ENCODE data around the gene SPRY4.

The SPRY4 gene

GRCh38 chr5:142313682-142314081, 11.1 kb downstream of the SPRY4 start:
- Histone ChIP-seq H3K27me3 (ENCODE audit: control insufficient read depth in 3 of 3, insufficient read depth in 3 of 3, low read depth in 1 of 3, low read length in 3 of 3) (no peaks in the 10 kb centered on the region), H3K4me2 (ENCODE audit: insufficient read depth, low read length, poor library complexity, severe bottlenecking) (no peak overlapping the region), H3K4me3 (ENCODE audit: low read length in 2 of 2) (no peak overlapping the region), H4K91ac (ENCODE audit: low read depth, low read length, poor library complexity) (no peak overlapping the region), H3K9me3 (replicated peaks in 1 of 2; ENCODE audit: control insufficient read depth in 2 of 2, insufficient read depth in 1 of 2, low read depth in 1 of 2, low read length in 2 of 2) (no peaks in the 10 kb centered on the region), H2BK5ac (ENCODE audit: low read length) (no peak overlapping the region), H2AFZ (ENCODE audit: low read length) (no peak overlapping the region), H3K36me3 (replicated peaks in 1 of 2; ENCODE audit: control insufficient read depth in 2 of 2, insufficient read depth in 2 of 2, low read length in 2 of 2) (peaks cover 13 to 96% of the 10 kb centered on the region in 2 donors), H2AK5ac (ENCODE audit: low read depth, low read length) (no peak overlapping the region), H3K79me1 (ENCODE audit: low read depth, low read length) (peaks cover 15% of the 10 kb centered on the region), H2BK12ac (ENCODE audit: low read length) (no peak overlapping the region), H3K4me1 (ENCODE audit: control insufficient read depth in 2 of 2, insufficient read depth in 1 of 2, low read depth in 1 of 2, low read length in 2 of 2) (peaks cover 22 to 29% of the 10 kb centered on the region in 2 donors), H3K18ac (ENCODE audit: low read length) (no peak overlapping the region), H3K23ac (ENCODE audit: low read depth, low read length, poor library complexity) (no peak overlapping the region), H2BK15ac (ENCODE audit: low read length) (no peak overlapping the region), H3K4ac (ENCODE audit: low read length) (no peak overlapping the region), H3K9ac (ENCODE audit: low read depth, low read length, poor library complexity) (no peak overlapping the region), H2BK120ac (ENCODE audit: low read depth, low read length) (no peak overlapping the region), H4K8ac (ENCODE audit: low read depth, low read length) (no peak overlapping the region), H3K14ac (ENCODE audit: low read length) (no peak overlapping the region), H3K27ac (replicated peaks; ENCODE audit: low read length) (no peak overlapping the region)
- WGBS, 2 donors (ENCODE audit: extremely low coverage in 2 of 2, insufficient read length in 2 of 2, insufficient replicate concordance in 1 of 2) = no CpG with 5 or more reads among the region's 4 CpGs
- no peak for DNase-seq (ENCODE audit: low spot score)

DNA sequence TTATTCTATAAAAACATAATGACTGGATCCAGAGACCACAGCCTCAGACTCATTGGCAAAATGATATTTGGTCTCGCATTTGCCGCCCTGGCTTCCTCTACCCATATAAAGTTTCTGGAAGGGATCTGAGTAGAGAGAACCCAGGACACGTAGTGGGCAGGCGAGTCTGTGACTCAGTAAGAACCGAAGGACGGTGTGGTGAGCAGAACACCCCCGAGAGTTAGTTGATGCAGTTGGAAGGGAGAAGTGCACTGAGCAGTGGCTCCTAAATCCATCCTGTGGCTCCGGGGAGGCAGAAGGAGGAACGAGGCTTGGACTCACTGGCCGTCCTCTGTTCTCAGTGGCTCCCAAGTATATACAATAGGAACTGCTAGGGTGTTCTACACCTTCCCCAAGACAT, 11.5 kb downstream of the SPRY4 start:
- peaks cover 13 to 96% of the 10 kb centered on the region in 2 donors for H3K36me3 ChIP-seq (replicated peaks in 1 of 2; ENCODE audit: control insufficient read depth in 2 of 2, insufficient read depth in 2 of 2, low read length in 2 of 2)
- H3K27ac ChIP-seq (replicated peaks; ENCODE audit: low read length) = no peak overlapping the region
- no peak overlapping the region for H4K8ac ChIP-seq (ENCODE audit: low read depth, low read length)
- no peak overlapping the region for H3K4ac ChIP-seq (ENCODE audit: low read length)
- H2AK5ac ChIP-seq (ENCODE audit: low read depth, low read length) = no peak overlapping the region
- no peaks in the 10 kb centered on the region for H3K9me3 ChIP-seq (replicated peaks in 1 of 2; ENCODE audit: control insufficient read depth in 2 of 2, insufficient read depth in 1 of 2, low read depth in 1 of 2, low read length in 2 of 2)
- H3K4me1 ChIP-seq (ENCODE audit: control insufficient read depth in 2 of 2, insufficient read depth in 1 of 2, low read depth in 1 of 2, low read length in 2 of 2) = peaks cover 22 to 29% of the 10 kb centered on the region in 2 donors
- H2AFZ ChIP-seq (ENCODE audit: low read length) = no peak overlapping the region
- H2BK5ac ChIP-seq (ENCODE audit: low read length) = no peak overlapping the region
- WGBS, 2 donors (ENCODE audit: extremely low coverage in 2 of 2, insufficient read length in 2 of 2, insufficient replicate concordance in 1 of 2) = no CpG with 5 or more reads among the region's 10 CpGs
- no peak overlapping the region for H3K4me3 ChIP-seq (ENCODE audit: low read length in 2 of 2)
- H3K23ac ChIP-seq (ENCODE audit: low read depth, low read length, poor library complexity) = no peak overlapping the region
- no peak overlapping the region for H3K14ac ChIP-seq (ENCODE audit: low read length)
- DNase-seq (ENCODE audit: low spot score) = no peak
- H3K18ac ChIP-seq (ENCODE audit: low read length) = no peak overlapping the region
- no peak overlapping the region for H3K4me2 ChIP-seq (ENCODE audit: insufficient read depth, low read length, poor library complexity, severe bottlenecking)
- no peak overlapping the region for H2BK15ac ChIP-seq (ENCODE audit: low read length)
- no peak overlapping the region for H3K9ac ChIP-seq (ENCODE audit: low read depth, low read length, poor library complexity)
- H2BK12ac ChIP-seq (ENCODE audit: low read length) = no peak overlapping the region
- peaks cover 15% of the 10 kb centered on the region for H3K79me1 ChIP-seq (ENCODE audit: low read depth, low read length)
- H3K27me3 ChIP-seq (ENCODE audit: control insufficient read depth in 3 of 3, insufficient read depth in 3 of 3, low read depth in 1 of 3, low read length in 3 of 3) = no peaks in the 10 kb centered on the region
- no peak overlapping the region for H4K91ac ChIP-seq (ENCODE audit: low read depth, low read length, poor library complexity)
- no peak overlapping the region for H2BK120ac ChIP-seq (ENCODE audit: low read depth, low read length)

DNA sequence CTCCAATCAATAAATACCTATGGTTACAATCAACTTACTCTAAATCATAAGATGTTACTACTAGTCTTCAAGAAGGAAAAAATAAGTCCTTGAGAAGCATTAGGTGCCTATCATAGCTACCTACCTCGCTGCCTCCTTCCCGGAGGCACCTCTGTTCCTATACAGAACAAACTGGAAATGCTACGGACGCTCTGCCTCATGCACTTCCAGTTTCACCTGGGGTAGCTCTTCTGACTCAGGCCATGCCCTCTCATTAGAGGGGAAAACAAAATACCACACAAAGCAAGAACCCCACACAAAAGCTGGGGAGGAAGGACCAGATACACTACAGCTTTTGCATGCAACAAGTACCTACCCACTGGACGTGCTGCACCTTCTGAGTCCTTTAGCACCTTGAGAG, 12.4 kb downstream of the SPRY4 start:
- no peak overlapping the region for H2AFZ ChIP-seq (ENCODE audit: low read length)
- peaks cover 15% of the 10 kb centered on the region for H3K79me1 ChIP-seq (ENCODE audit: low read depth, low read length)
- peaks cover 20 to 23% of the 10 kb centered on the region in 2 donors for H3K4me1 ChIP-seq (ENCODE audit: control insufficient read depth in 2 of 2, insufficient read depth in 1 of 2, low read depth in 1 of 2, low read length in 2 of 2)
- H3K4me2 ChIP-seq (ENCODE audit: insufficient read depth, low read length, poor library complexity, severe bottlenecking) = no peak overlapping the region
- H3K27ac ChIP-seq (replicated peaks; ENCODE audit: low read length) = no peak overlapping the region
- no peak overlapping the region for H3K14ac ChIP-seq (ENCODE audit: low read length)
- H3K36me3 ChIP-seq (replicated peaks in 1 of 2; ENCODE audit: control insufficient read depth in 2 of 2, insufficient read depth in 2 of 2, low read length in 2 of 2) = peaks cover 13 to 95% of the 10 kb centered on the region in 2 donors
- DNase-seq (ENCODE audit: low spot score) = no peak
- H2AK5ac ChIP-seq (ENCODE audit: low read depth, low read length) = no peak overlapping the region
- H3K9me3 ChIP-seq (replicated peaks in 1 of 2; ENCODE audit: control insufficient read depth in 2 of 2, insufficient read depth in 1 of 2, low read depth in 1 of 2, low read length in 2 of 2) = no peaks in the 10 kb centered on the region
- H3K18ac ChIP-seq (ENCODE audit: low read length) = no peak overlapping the region
- no peak overlapping the region for H3K4ac ChIP-seq (ENCODE audit: low read length)
- H2BK5ac ChIP-seq (ENCODE audit: low read length) = no peak overlapping the region
- H2BK15ac ChIP-seq (ENCODE audit: low read length) = no peak overlapping the region
- no peak overlapping the region for H2BK12ac ChIP-seq (ENCODE audit: low read length)
- no peak overlapping the region for H3K23ac ChIP-seq (ENCODE audit: low read depth, low read length, poor library complexity)
- no peak overlapping the region for H3K9ac ChIP-seq (ENCODE audit: low read depth, low read length, poor library complexity)
- H2BK120ac ChIP-seq (ENCODE audit: low read depth, low read length) = no peak overlapping the region
- no peaks in the 10 kb centered on the region for H3K27me3 ChIP-seq (ENCODE audit: control insufficient read depth in 3 of 3, insufficient read depth in 3 of 3, low read depth in 1 of 3, low read length in 3 of 3)
- WGBS, 2 donors (ENCODE audit: extremely low coverage in 2 of 2, insufficient read length in 2 of 2, insufficient replicate concordance in 1 of 2) = no CpG with 5 or more reads among the region's 5 CpGs
- H4K8ac ChIP-seq (ENCODE audit: low read depth, low read length) = no peak overlapping the region
- H3K4me3 ChIP-seq (ENCODE audit: low read length in 2 of 2) = no peak overlapping the region
- H4K91ac ChIP-seq (ENCODE audit: low read depth, low read length, poor library complexity) = no peak overlapping the region

- H2AFZ ChIP-seq (ENCODE audit: low read length) = no peak overlapping the region
- H3K27ac ChIP-seq (replicated peaks; ENCODE audit: low read length) = no peak overlapping the region
- no peak overlapping the region for H2BK12ac ChIP-seq (ENCODE audit: low read length)
- no peak overlapping the region for H3K4me3 ChIP-seq (ENCODE audit: low read length in 2 of 2)
- no peak overlapping the region for H3K14ac ChIP-seq (ENCODE audit: low read length)
- H3K4ac ChIP-seq (ENCODE audit: low read length) = no peak overlapping the region
- H3K79me1 ChIP-seq (ENCODE audit: low read depth, low read length) = peaks cover 15% of the 10 kb centered on the region
- H3K9ac ChIP-seq (ENCODE audit: low read depth, low read length, poor library complexity) = no peak overlapping the region
- H3K27me3 ChIP-seq (ENCODE audit: control insufficient read depth in 3 of 3, insufficient read depth in 3 of 3, low read depth in 1 of 3, low read length in 3 of 3) = no peaks in the 10 kb centered on the region
- H3K9me3 ChIP-seq (replicated peaks in 1 of 2; ENCODE audit: control insufficient read depth in 2 of 2, insufficient read depth in 1 of 2, low read depth in 1 of 2, low read length in 2 of 2) = no peaks in the 10 kb centered on the region
- H3K4me1 ChIP-seq (ENCODE audit: control insufficient read depth in 2 of 2, insufficient read depth in 1 of 2, low read depth in 1 of 2, low read length in 2 of 2) = peaks cover 17 to 19% of the 10 kb centered on the region in 2 donors
- no peak overlapping the region for H3K18ac ChIP-seq (ENCODE audit: low read length)
- no peak overlapping the region for H2AK5ac ChIP-seq (ENCODE audit: low read depth, low read length)
- no peak overlapping the region for H4K8ac ChIP-seq (ENCODE audit: low read depth, low read length)
- H3K4me2 ChIP-seq (ENCODE audit: insufficient read depth, low read length, poor library complexity, severe bottlenecking) = no peak overlapping the region
- DNase-seq (ENCODE audit: low spot score) = no peak
- no peak overlapping the region for H4K91ac ChIP-seq (ENCODE audit: low read depth, low read length, poor library complexity)
- peaks cover 13 to 93% of the 10 kb centered on the region in 2 donors for H3K36me3 ChIP-seq (replicated peaks in 1 of 2; ENCODE audit: control insufficient read depth in 2 of 2, insufficient read depth in 2 of 2, low read length in 2 of 2)
- WGBS, 2 donors (ENCODE audit: extremely low coverage in 2 of 2, insufficient read length in 2 of 2, insufficient replicate concordance in 1 of 2) = no CpG with 5 or more reads among the region's 7 CpGs
- H2BK120ac ChIP-seq (ENCODE audit: low read depth, low read length) = no peak overlapping the region
- H2BK15ac ChIP-seq (ENCODE audit: low read length) = no peak overlapping the region
- H2BK5ac ChIP-seq (ENCODE audit: low read length) = no peak overlapping the region
- no peak overlapping the region for H3K23ac ChIP-seq (ENCODE audit: low read depth, low read length, poor library complexity)
These were observed 13.1 kb downstream of the SPRY4 start for GRCh38 chr5:142311725-142312124.
